ENCODE results near the gene SLC6A13.

SLC6A13 gene

GRCh38 chr12:288687-289086 lies 26.1 kb upstream of the SLC6A13 start:
- Histone ChIP-seq H3K9ac (ENCODE audit: low read length) (no peak overlapping the region), H3K9me3 (ENCODE audit: control insufficient read depth, low read depth, low read length) (no peaks in the 10 kb centered on the region), H3K27me3 (ENCODE audit: control insufficient read depth, insufficient read depth, low read length) (no peaks in the 10 kb centered on the region), H3K4me1 (ENCODE audit: control insufficient read depth, low read depth, low read length) (no peaks in the 10 kb centered on the region), H3K27ac (ENCODE audit: low read length) (no peak overlapping the region), H3K4me3 (ENCODE audit: low read length) (no peak overlapping the region), H3K36me3 (ENCODE audit: control insufficient read depth, low read depth, low read length) (peaks cover 31% of the 10 kb centered on the region)

DNA sequence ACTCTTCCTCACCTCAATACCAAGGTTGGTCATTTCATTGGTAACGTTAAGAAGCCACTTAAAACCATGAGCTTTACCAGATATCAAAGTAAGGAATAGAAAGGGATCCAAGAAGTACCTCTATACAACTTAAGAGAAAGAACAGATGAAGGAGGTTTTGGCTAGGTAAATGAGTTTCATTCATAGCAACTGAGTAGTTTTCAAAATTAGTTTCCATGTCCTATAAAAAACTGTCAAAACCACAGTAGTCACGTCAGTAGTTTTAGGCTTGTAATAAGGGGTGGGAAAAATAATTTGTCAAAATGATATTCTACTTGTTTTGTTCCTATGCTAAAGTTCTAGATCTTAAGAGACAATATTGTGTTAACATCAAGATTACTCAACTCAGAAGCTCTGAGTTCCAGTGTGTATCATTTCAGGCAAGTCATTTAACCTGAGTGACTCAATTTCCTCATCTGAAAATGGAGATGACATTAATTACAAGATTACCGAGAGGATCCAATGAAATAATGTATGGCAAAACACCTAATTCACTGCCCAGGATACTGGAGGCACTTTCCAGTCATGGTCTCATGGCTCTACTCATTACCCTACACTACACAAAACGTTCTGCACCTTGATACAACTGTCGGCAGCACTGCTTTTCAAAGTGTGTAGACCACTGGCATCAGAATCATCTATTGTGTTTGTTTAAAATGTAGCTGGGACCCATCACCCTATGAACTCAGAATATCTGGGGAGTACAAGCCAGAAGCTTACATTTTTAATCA lies 24.1 kb upstream of the SLC6A13 start:
- Histone ChIP-seq H3K9ac (ENCODE audit: low read length) (no peak overlapping the region), H3K4me3 (ENCODE audit: low read length) (no peak overlapping the region), H3K36me3 (ENCODE audit: control insufficient read depth, low read depth, low read length) (peaks cover 19% of the 10 kb centered on the region), H3K4me1 (ENCODE audit: control insufficient read depth, low read depth, low read length) (no peaks in the 10 kb centered on the region), H3K27me3 (ENCODE audit: control insufficient read depth, insufficient read depth, low read length) (no peaks in the 10 kb centered on the region), H3K9me3 (ENCODE audit: control insufficient read depth, low read depth, low read length) (no peaks in the 10 kb centered on the region), H3K27ac (ENCODE audit: low read length) (no peak overlapping the region)

GRCh38 chr12:278046-278445 lies 15.4 kb upstream of the SLC6A13 start:
- Histone ChIP-seq H3K36me3 (ENCODE audit: control insufficient read depth, low read depth, low read length) (no peaks in the 10 kb centered on the region), H3K9me3 (ENCODE audit: control insufficient read depth, low read depth, low read length) (no peaks in the 10 kb centered on the region), H3K9ac (ENCODE audit: low read length) (no peak overlapping the region), H3K4me1 (ENCODE audit: control insufficient read depth, low read depth, low read length) (no peaks in the 10 kb centered on the region), H3K4me3 (ENCODE audit: low read length) (no peak overlapping the region), H3K27me3 (ENCODE audit: control insufficient read depth, insufficient read depth, low read length) (no peaks in the 10 kb centered on the region), H3K27ac (ENCODE audit: low read length) (no peak overlapping the region)

DNA sequence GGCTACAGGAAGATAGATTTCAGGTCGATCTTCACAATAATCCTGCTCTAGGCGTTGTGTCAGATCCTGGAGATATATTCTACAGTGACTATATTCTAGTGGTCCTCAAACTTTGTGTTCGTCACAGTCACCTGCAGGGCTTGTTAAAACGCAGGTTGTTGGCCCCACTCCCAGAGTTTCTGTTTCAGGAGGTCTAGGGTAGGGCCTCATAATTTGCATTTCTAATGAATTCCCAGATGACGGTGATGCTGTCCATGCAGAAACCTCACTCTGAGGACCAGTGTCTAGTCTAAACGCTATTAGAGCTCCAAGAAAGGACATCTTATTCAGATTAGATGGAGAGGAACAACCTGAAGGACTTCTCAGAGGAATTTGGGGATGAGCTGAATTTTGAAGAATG lies 13.2 kb upstream of the SLC6A13 start:
- H3K27me3 ChIP-seq (ENCODE audit: control insufficient read depth, insufficient read depth, low read length) = no peaks in the 10 kb centered on the region
- no peaks in the 10 kb centered on the region for H3K4me1 ChIP-seq (ENCODE audit: control insufficient read depth, low read depth, low read length)
- no peak overlapping the region for H3K9ac ChIP-seq (ENCODE audit: low read length)
- H3K27ac ChIP-seq (ENCODE audit: low read length) = no peak overlapping the region
- no peaks in the 10 kb centered on the region for H3K9me3 ChIP-seq (ENCODE audit: control insufficient read depth, low read depth, low read length)
- no peaks in the 10 kb centered on the region for H3K36me3 ChIP-seq (ENCODE audit: control insufficient read depth, low read depth, low read length)
- H3K4me3 ChIP-seq (ENCODE audit: low read length) = no peak overlapping the region

DNA sequence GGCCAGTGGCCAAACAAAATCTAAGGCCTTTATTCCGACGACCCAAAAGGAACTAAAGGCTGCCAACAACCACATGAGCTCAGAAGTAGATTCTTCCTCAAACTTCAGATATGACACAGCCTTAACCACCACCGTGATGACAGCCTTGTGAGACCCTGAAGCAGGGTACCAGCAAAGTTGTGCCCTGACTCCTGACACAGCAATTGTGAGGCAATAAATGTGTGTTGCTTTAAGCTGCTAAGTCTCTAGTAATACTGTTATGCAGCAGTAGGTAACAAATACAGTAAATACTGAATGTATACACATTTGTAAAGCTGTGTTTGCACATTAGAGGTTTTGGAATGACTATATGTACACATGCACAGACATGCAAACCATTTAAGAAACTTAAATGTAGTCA lies 10.7 kb upstream of the SLC6A13 start:
- Histone ChIP-seq H3K27me3 (ENCODE audit: control insufficient read depth, insufficient read depth, low read length) (no peaks in the 10 kb centered on the region), H3K4me1 (ENCODE audit: control insufficient read depth, low read depth, low read length) (no peaks in the 10 kb centered on the region)

GRCh38 chr12:272942-273341 lies 10.3 kb upstream of the SLC6A13 start:
- no peak overlapping the region for H3K27ac ChIP-seq (ENCODE audit: low read length)
- H3K36me3 ChIP-seq (ENCODE audit: control insufficient read depth, low read depth, low read length) = no peaks in the 10 kb centered on the region

More for the DNA sequence above, 10.7 kb upstream of the SLC6A13 start:
- Histone ChIP-seq H3K9me3 (ENCODE audit: control insufficient read depth, low read depth, low read length) (no peaks in the 10 kb centered on the region), H3K36me3 (ENCODE audit: control insufficient read depth, low read depth, low read length) (no peaks in the 10 kb centered on the region), H3K4me3 (ENCODE audit: low read length) (no peak overlapping the region), H3K27ac (ENCODE audit: low read length) (no peak overlapping the region), H3K9ac (ENCODE audit: low read length) (no peak overlapping the region)

DNA sequence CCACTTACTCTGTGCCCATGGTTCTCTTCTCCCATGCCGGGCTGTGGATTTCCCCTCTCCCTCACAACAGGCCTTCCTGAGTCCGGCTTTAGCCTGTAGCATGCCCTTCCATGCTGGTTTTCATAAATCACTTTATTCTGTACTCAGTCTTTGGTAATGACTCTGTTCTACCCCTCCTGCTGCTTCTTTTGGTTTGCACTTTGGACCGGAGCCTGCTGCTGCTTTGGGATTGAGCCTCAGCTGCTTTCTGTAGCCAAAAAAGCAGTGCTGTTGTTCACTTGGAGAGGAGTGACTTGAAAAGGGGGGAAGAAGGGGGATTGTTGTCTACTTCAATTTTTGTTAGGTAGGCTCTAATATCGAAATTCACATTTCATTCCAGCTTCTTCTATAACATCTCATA lies 8.5 kb upstream of the SLC6A13 start:
- Histone ChIP-seq H3K27ac (ENCODE audit: low read length) (no peak overlapping the region), H3K4me3 (ENCODE audit: low read length) (no peak overlapping the region), H3K27me3 (ENCODE audit: control insufficient read depth, insufficient read depth, low read length) (no peaks in the 10 kb centered on the region), H3K9me3 (ENCODE audit: control insufficient read depth, low read depth, low read length) (no peaks in the 10 kb centered on the region), H3K36me3 (ENCODE audit: control insufficient read depth, low read depth, low read length) (no peaks in the 10 kb centered on the region), H3K4me1 (ENCODE audit: control insufficient read depth, low read depth, low read length) (no peaks in the 10 kb centered on the region), H3K9ac (ENCODE audit: low read length) (no peak overlapping the region)

More at GRCh38 chr12:272942-273341, 10.3 kb upstream of the SLC6A13 start:
- no peaks in the 10 kb centered on the region for H3K9me3 ChIP-seq (ENCODE audit: control insufficient read depth, low read depth, low read length)
- H3K4me1 ChIP-seq (ENCODE audit: control insufficient read depth, low read depth, low read length) = no peaks in the 10 kb centered on the region
- H3K9ac ChIP-seq (ENCODE audit: low read length) = no peak overlapping the region
- H3K4me3 ChIP-seq (ENCODE audit: low read length) = no peak overlapping the region
- H3K27me3 ChIP-seq (ENCODE audit: control insufficient read depth, insufficient read depth, low read length) = no peaks in the 10 kb centered on the region

DNA sequence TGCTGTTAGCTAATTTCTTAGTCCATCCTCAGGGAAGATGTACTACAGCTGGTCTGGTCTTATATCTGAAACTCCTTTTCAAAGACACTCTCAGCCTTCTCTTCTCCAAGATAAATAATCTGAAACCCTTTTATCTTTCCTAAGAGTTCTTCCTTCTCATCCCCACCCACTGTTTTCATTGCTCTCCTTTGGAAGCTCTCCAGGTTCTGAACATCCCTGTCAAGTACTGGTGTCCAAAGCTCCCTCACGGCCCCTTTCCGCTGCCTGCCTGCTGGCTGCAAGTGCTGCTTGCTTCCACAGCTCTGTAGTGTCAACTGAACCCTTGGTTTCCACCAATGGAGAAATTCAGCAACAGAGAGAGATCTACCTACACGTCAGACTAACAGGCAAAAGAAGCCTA lies 6.6 kb upstream of the SLC6A13 start:
- H3K9ac ChIP-seq (ENCODE audit: low read length) = no peak overlapping the region
- H3K27ac ChIP-seq (ENCODE audit: low read length) = no peak overlapping the region
- H3K9me3 ChIP-seq (ENCODE audit: control insufficient read depth, low read depth, low read length) = no peaks in the 10 kb centered on the region
- H3K27me3 ChIP-seq (ENCODE audit: control insufficient read depth, insufficient read depth, low read length) = no peaks in the 10 kb centered on the region
- H3K4me3 ChIP-seq (ENCODE audit: low read length) = no peak overlapping the region
- no peaks in the 10 kb centered on the region for H3K4me1 ChIP-seq (ENCODE audit: control insufficient read depth, low read depth, low read length)
- H3K36me3 ChIP-seq (ENCODE audit: control insufficient read depth, low read depth, low read length) = no peaks in the 10 kb centered on the region

DNA sequence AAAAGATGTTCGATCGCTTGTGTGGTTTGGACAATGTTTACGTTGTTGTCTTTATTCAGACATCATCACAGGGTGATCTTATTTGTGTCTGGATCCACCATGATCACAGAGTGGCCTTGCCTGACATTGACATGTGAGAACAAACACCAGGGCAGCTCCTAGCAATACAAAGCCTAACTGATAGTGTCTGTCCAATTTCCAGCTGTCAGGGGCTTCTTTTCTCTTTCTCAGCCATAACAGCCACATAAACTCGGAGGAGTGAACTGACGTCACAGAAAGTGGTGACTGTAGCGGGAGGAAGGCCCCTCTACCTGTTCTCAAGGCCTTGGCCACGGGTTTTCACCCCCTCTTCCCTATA lies 5.8 kb upstream of the SLC6A13 start:
- Histone ChIP-seq H3K4me3 (ENCODE audit: low read length) (no peak overlapping the region), H3K27me3 (ENCODE audit: control insufficient read depth, insufficient read depth, low read length) (no peaks in the 10 kb centered on the region), H3K9ac (ENCODE audit: low read length) (no peak overlapping the region), H3K9me3 (ENCODE audit: control insufficient read depth, low read depth, low read length) (no peaks in the 10 kb centered on the region), H3K4me1 (ENCODE audit: control insufficient read depth, low read depth, low read length) (no peaks in the 10 kb centered on the region), H3K27ac (ENCODE audit: low read length) (no peak overlapping the region), H3K36me3 (ENCODE audit: control insufficient read depth, low read depth, low read length) (no peaks in the 10 kb centered on the region)

GRCh38 chr12:267581-268482 lies 5.2 kb upstream of the SLC6A13 start:
- no peaks in the 10 kb centered on the region for H3K9me3 ChIP-seq (ENCODE audit: control insufficient read depth, low read depth, low read length)
- no peaks in the 10 kb centered on the region for H3K27me3 ChIP-seq (ENCODE audit: control insufficient read depth, insufficient read depth, low read length)
- no peak overlapping the region for H3K27ac ChIP-seq (ENCODE audit: low read length)
- no peak overlapping the region for H3K4me3 ChIP-seq (ENCODE audit: low read length)
- H3K9ac ChIP-seq (ENCODE audit: low read length) = no peak overlapping the region
- H3K4me1 ChIP-seq (ENCODE audit: control insufficient read depth, low read depth, low read length) = no peaks in the 10 kb centered on the region
- no peaks in the 10 kb centered on the region for H3K36me3 ChIP-seq (ENCODE audit: control insufficient read depth, low read depth, low read length)

- no peaks in the 10 kb centered on the region for H3K36me3 ChIP-seq (ENCODE audit: control insufficient read depth, low read depth, low read length)
- H3K9me3 ChIP-seq (ENCODE audit: control insufficient read depth, low read depth, low read length) = no peaks in the 10 kb centered on the region
- no peak overlapping the region for H3K27ac ChIP-seq (ENCODE audit: low read length)
- no peaks in the 10 kb centered on the region for H3K27me3 ChIP-seq (ENCODE audit: control insufficient read depth, insufficient read depth, low read length)
- no peak overlapping the region for H3K4me3 ChIP-seq (ENCODE audit: low read length)
- peaks cover 3% of the 10 kb centered on the region for H3K4me1 ChIP-seq (ENCODE audit: control insufficient read depth, low read depth, low read length)
- no peak overlapping the region for H3K9ac ChIP-seq (ENCODE audit: low read length)
These were observed 2.5 kb upstream of the SLC6A13 start for GRCh38 chr12:265096-265495.

All from iPS-18a (cell line).